Kidney epithelial cell (primary cell): ENCODE data around the gene CFAP45. TPM values are rescaled to one million over a fixed set of nuclear protein-coding genes. Genes with fewer than 3 reads are reported as not detected.

Experiments used
- DNase-seq: peaks from one replicate; pipeline ENCODE4 v3.0.0-alpha.2; 2010; ENCODE audit warnings: low read depth
- H3K27me3 ChIP-seq: 2 replicates; pipeline ENCODE4 v1.6.0; 2011; ENCODE audit warnings: low read length; ENCODE audit not compliant: control insufficient read depth, insufficient read depth
- H3K36me3 ChIP-seq: 2 replicates; pipeline ENCODE4 v1.5.1; 2011; ENCODE audit warnings: low read length; ENCODE audit not compliant: control insufficient read depth, insufficient read depth
- H3K4me3 ChIP-seq: 2 replicates; pipeline ENCODE4 v1.5.1; 2011; ENCODE audit warnings: low read depth, mild to moderate bottlenecking, control low read depth, low read length
- total RNA-seq: library from RNA; depleted of rRNA; stranded (reverse); fragments of >200 nt; gene quantifications from 2 replicates; pipeline ENCODE4 v1.2.3, GENCODE V29; 2015
- TF ChIP-seq, protein P1 (sequence below): IDR thresholded peaks from 2 replicates; pipeline ENCODE4 v1.5.1; 2011; ENCODE audit warnings: mild to moderate bottlenecking, moderate library complexity, low read length, control low read depth, inconsistent platforms; ENCODE audit not compliant: insufficient read depth, poor library complexity, severe bottlenecking

The CFAP45 gene
- total RNA-seq, 1 donor from 2014 or later, result 2.0 TPM

GRCh38 chr1:159934136-159935039 is 34.4 kb upstream of the CFAP45 start:
- no peak for DNase-seq
- TF ChIP-seq, protein P1, sequence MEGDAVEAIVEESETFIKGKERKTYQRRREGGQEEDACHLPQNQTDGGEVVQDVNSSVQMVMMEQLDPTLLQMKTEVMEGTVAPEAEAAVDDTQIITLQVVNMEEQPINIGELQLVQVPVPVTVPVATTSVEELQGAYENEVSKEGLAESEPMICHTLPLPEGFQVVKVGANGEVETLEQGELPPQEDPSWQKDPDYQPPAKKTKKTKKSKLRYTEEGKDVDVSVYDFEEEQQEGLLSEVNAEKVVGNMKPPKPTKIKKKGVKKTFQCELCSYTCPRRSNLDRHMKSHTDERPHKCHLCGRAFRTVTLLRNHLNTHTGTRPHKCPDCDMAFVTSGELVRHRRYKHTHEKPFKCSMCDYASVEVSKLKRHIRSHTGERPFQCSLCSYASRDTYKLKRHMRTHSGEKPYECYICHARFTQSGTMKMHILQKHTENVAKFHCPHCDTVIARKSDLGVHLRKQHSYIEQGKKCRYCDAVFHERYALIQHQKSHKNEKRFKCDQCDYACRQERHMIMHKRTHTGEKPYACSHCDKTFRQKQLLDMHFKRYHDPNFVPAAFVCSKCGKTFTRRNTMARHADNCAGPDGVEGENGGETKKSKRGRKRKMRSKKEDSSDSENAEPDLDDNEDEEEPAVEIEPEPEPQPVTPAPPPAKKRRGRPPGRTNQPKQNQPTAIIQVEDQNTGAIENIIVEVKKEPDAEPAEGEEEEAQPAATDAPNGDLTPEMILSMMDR, result no peak
- H3K36me3 ChIP-seq, result no peaks in the 10 kb centered on the region
- no peak overlapping the region for H3K4me3 ChIP-seq
- peaks cover 3% of the 10 kb centered on the region for H3K27me3 ChIP-seq

GRCh38 chr1:159933347-159933746 is 33.4 kb upstream of the CFAP45 start:
- Histone ChIP-seq H3K4me3 (no peak overlapping the region), H3K36me3 (no peaks in the 10 kb centered on the region), H3K27me3 (peaks cover 2% of the 10 kb centered on the region)
- no peak for DNase-seq
- TF ChIP-seq, protein P1, result no peak

- DNase-seq, result no peak
- H3K27me3 ChIP-seq, result no peaks in the 10 kb centered on the region
- TF ChIP-seq, protein P1, result no peak
- H3K4me3 ChIP-seq, result no peak overlapping the region
- H3K36me3 ChIP-seq, result no peaks in the 10 kb centered on the region
These were observed 32.6 kb upstream of the CFAP45 start for GRCh38 chr1:159932296-159933285.

DNA sequence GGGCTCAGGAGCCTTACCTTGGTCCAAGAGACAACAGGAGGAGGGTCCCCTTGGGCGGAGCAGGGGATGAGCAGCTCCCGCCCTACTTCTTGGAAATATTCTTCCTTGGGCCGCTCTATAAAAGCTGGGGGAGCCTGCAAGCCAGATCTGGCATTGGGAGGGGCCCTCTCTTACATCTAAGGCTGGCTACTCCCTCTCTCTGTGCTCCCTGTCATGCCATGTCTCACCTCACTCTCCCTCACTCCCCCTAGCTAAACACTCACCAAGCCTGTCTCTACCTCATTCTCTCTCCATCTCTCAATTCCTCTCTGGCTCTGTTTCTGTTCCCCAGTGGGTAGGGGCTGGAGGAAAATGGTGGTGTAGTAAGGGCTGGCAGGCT is 31.8 kb upstream of the CFAP45 start:
- no peaks in the 10 kb centered on the region for H3K27me3 ChIP-seq
- TF ChIP-seq, protein P1, result no peak
- no peaks in the 10 kb centered on the region for H3K36me3 ChIP-seq
- DNase-seq, result no peak
- H3K4me3 ChIP-seq, result no peak overlapping the region

GRCh38 chr1:159931101-159931794 is 31.3 kb upstream of the CFAP45 start:
- H3K36me3 ChIP-seq, result no peaks in the 10 kb centered on the region
- TF ChIP-seq, protein P1, result no peak

More at GRCh38 chr1:159931101-159931794, 31.3 kb upstream of the CFAP45 start:
- DNase-seq, result no peak
- no peaks in the 10 kb centered on the region for H3K27me3 ChIP-seq
- no peak overlapping the region for H3K4me3 ChIP-seq
